Lung (tissue), 12 donors: ENCODE measurements around the gene ITPK1. TPM values are rescaled to one million over a fixed set of nuclear protein-coding genes. Genes with fewer than 3 reads are reported as not detected.
"Not testable (repeated sequence)": the region's sequence is repeated elsewhere in the genome, so short reads cannot be mapped to it uniquely, and the experiment has no call there.

Source experiments
- ATAC-seq: fragments of 200-7000 bp; cut with Tn5 transposase; one replicate; pipeline ENCODE4 v1.9.1; 2020; ENCODE audit warnings: moderate number of reproducible peaks; ENCODE audit not compliant: insufficient read depth, low FRiP score
- DNase-seq, 3 donors: peaks; one replicate each; pipeline ENCODE4 v3.0.0-alpha.2; 2013 to 2017
- H3K27ac ChIP-seq, 2 donors: one replicate each; pipeline ENCODE4 v1.5.1; 2013; ENCODE audit warnings: mild to moderate bottlenecking in 2 of 2, moderate library complexity in 2 of 2, control low read depth in 1 of 2, inconsistent platforms in 1 of 2, low read depth in 1 of 2, low read length in 1 of 2
- H3K27me3 ChIP-seq, 3 donors: one replicate each; pipeline ENCODE4 v1.5.1; 2013; ENCODE audit warnings: low read length in 2 of 3; ENCODE audit not compliant: control insufficient read depth in 3 of 3, insufficient read depth in 3 of 3
- H3K36me3 ChIP-seq, 4 donors: one replicate each; pipeline ENCODE4 v1.5.1; 2013; ENCODE audit warnings: low read length in 4 of 4, mild to moderate bottlenecking in 1 of 4, moderate library complexity in 1 of 4; ENCODE audit not compliant: control insufficient read depth in 4 of 4, insufficient read depth in 4 of 4
- H3K4me1 ChIP-seq, 5 donors: one replicate each; pipeline ENCODE4 v1.5.1; 2013; ENCODE audit warnings: low read length in 5 of 5, mild to moderate bottlenecking in 2 of 5, moderate library complexity in 1 of 5; ENCODE audit not compliant: control insufficient read depth in 5 of 5, insufficient read depth in 5 of 5
- H3K4me3 ChIP-seq: one replicate; pipeline ENCODE4 v1.5.1; 2013; ENCODE audit warnings: mild to moderate bottlenecking, control low read depth, moderate library complexity
- H3K9ac ChIP-seq, 2 donors: one replicate each; pipeline ENCODE4 v1.5.1; 2013; ENCODE audit warnings: low read length in 2 of 2, control low read depth in 1 of 2; ENCODE audit not compliant: insufficient read depth in 1 of 2
- H3K9me3 ChIP-seq, 4 donors: one replicate each; pipeline ENCODE4 v1.5.1; 2013; ENCODE audit warnings: low read length in 3 of 4, mild to moderate bottlenecking in 1 of 4, moderate library complexity in 1 of 4; ENCODE audit not compliant: control insufficient read depth in 4 of 4, insufficient read depth in 3 of 4
- WGBS, 2 donors: extraction: QIAGEN DNeasy Blood & Tissue Kit; methylation state at CpG; one replicate each; pipeline ENCODE4 v1.1.7; 2013; 5-methylcytosine and 5-hydroxymethylcytosine counted together
- polyA plus RNA-seq, 2 donors: library from polyadenylated mRNA; stranded (reverse); fragments of 200-250 nt; gene quantifications; one replicate each; pipeline ENCODE4 v1.2.1, GENCODE V29; 2013
- total RNA-seq, 2 donors: library from RNA; depleted of rRNA in 1 of 2; stranded (reverse); fragments of >200 nt in 1 of 2; gene quantifications; one replicate each; pipeline ENCODE4 v1.2.1, GENCODE V29; 2014 to 2021
- TF ChIP-seq, protein P1 (sequence below): IDR thresholded peaks from 2 replicates; pipeline ENCODE4 v1.5.1; 2012; ENCODE audit warnings: mild to moderate bottlenecking; ENCODE audit errors: control extremely low read depth, extremely low read depth
- donor health status: control.
- donor health status: control.
- donor health status: Bipolar disorder and iron deficiency.
- donor health status: healthy.
- donor health status: DM: yes; HTN: yes; CAD: no.

Gene ITPK1
- total and polyA plus RNA-seq, 4 donors = 17.5 to 99.4 (median 45.3) TPM

- 41 to 60% methylated on average over 17 of the region's 17 CpGs for WGBS, 2 donors
- Histone ChIP-seq H3K36me3 (no peaks in the 10 kb centered on the region), H3K27me3 (no peaks in the 10 kb centered on the region), H3K9me3 (no peaks in the 10 kb centered on the region), H3K4me1 (peaks cover 0 to 2% (median 0%) of the 10 kb centered on the region in 5 donors), H3K27ac (no peak overlapping the region), H3K9ac (no peak overlapping the region), H3K4me3 (no peak overlapping the region)
- DNase-seq (peak; percentile 45 to 65 (median 61)), ATAC-seq (no peak)
- TF ChIP-seq, protein P1, sequence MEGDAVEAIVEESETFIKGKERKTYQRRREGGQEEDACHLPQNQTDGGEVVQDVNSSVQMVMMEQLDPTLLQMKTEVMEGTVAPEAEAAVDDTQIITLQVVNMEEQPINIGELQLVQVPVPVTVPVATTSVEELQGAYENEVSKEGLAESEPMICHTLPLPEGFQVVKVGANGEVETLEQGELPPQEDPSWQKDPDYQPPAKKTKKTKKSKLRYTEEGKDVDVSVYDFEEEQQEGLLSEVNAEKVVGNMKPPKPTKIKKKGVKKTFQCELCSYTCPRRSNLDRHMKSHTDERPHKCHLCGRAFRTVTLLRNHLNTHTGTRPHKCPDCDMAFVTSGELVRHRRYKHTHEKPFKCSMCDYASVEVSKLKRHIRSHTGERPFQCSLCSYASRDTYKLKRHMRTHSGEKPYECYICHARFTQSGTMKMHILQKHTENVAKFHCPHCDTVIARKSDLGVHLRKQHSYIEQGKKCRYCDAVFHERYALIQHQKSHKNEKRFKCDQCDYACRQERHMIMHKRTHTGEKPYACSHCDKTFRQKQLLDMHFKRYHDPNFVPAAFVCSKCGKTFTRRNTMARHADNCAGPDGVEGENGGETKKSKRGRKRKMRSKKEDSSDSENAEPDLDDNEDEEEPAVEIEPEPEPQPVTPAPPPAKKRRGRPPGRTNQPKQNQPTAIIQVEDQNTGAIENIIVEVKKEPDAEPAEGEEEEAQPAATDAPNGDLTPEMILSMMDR = no peak
Observed at GRCh38 chr14:93137864-93138263, 22.1 kb upstream of the ITPK1 start.

GRCh38 chr14:93136508-93136907, 20.8 kb upstream of the ITPK1 start:
- 62 to 84% methylated on average over 13 of the region's 13 CpGs for WGBS, 2 donors
- DNase-seq = not testable (repeated sequence)

GRCh38 chr14:93136009-93136408, 20.3 kb upstream of the ITPK1 start:
- TF ChIP-seq, protein P1 = no peak
- Histone ChIP-seq H3K36me3 (no peaks in the 10 kb centered on the region), H3K27me3 (no peaks in the 10 kb centered on the region), H3K4me3 (no peak overlapping the region), H3K27ac (no peak overlapping the region), H3K9me3 (no peaks in the 10 kb centered on the region), H3K4me1 (peaks cover 0 to 2% (median 0%) of the 10 kb centered on the region in 5 donors), H3K9ac (no peak overlapping the region)
- WGBS, 2 donors = 79 to 89% methylated on average over 8 of the region's 8 CpGs
- ATAC-seq (no peak), DNase-seq (no peak)

More at GRCh38 chr14:93136508-93136907, 20.8 kb upstream of the ITPK1 start:
- ATAC-seq, H3K4me3 ChIP-seq, H3K27me3 ChIP-seq, H3K9me3 ChIP-seq, H3K4me1 ChIP-seq, H3K27ac ChIP-seq, H3K9ac ChIP-seq, H3K36me3 ChIP-seq: not testable (repeated sequence)

GRCh38 chr14:93135399-93135798, 19.7 kb upstream of the ITPK1 start:
- H3K4me1 ChIP-seq = peaks cover 0 to 2% (median 0%) of the 10 kb centered on the region in 5 donors

More at GRCh38 chr14:93135399-93135798, 19.7 kb upstream of the ITPK1 start:
- no peak for ATAC-seq
- TF ChIP-seq, protein P1 = no peak
- H3K27me3 ChIP-seq = no peaks in the 10 kb centered on the region
- no peak overlapping the region for H3K27ac ChIP-seq
- no peak for DNase-seq
- no peaks in the 10 kb centered on the region for H3K36me3 ChIP-seq
- WGBS, 2 donors = 74 to 92% methylated on average over 5 of the region's 5 CpGs
- H3K9me3 ChIP-seq = no peaks in the 10 kb centered on the region
- H3K9ac ChIP-seq = no peak overlapping the region
- no peak overlapping the region for H3K4me3 ChIP-seq
